OCI-LY3 (cell line): ENCODE results near the gene CLCF1.
A peak's percentile ranks its signal among the peaks of the same experiment; 100 is the strongest.

ENCODE experiments used
- H2AFZ ChIP-seq: fragments of 200-600, 300-600 bp; shearing (Covaris generic); 2 replicates; pipeline ENCODE4 v1.6.0; 2014; ENCODE audit warnings: antibody characterized with exemption, low read depth, low read length
- H3K27ac ChIP-seq: fragments of 200-600, 300-600 bp; sonication (generic); 2 replicates; pipeline ENCODE4 v1.5.1; 2014; ENCODE audit warnings: mild to moderate bottlenecking, low read length, moderate library complexity, mixed read lengths
- H3K27me3 ChIP-seq: fragments of 200-600, 300-600 bp; sonication (generic); 2 replicates; pipeline ENCODE4 v1.6.1; 2014; ENCODE audit warnings: low read depth, low read length, mixed read lengths
- H3K36me3 ChIP-seq: fragments of 200-600, 300-600 bp; sonication (generic); replicated peaks from 2 replicates; pipeline ENCODE3; 2014; ENCODE audit warnings: low read depth, low read length, mixed read lengths
- H3K4me1 ChIP-seq: fragments of 300-600, 200-600 bp; sonication (generic); 2 replicates; pipeline ENCODE4 v1.6.1; 2014; ENCODE audit warnings: low read length, mixed read lengths
- H3K4me2 ChIP-seq: fragments of 200-600, 300-600 bp; sonication (generic); 2 replicates; pipeline ENCODE4 v1.6.1; 2014; ENCODE audit warnings: low read length, mixed read lengths
- H3K4me3 ChIP-seq: fragments of 300-600, 200-600 bp; sonication (generic); 2 replicates; pipeline ENCODE4 v1.5.1; 2014; ENCODE audit warnings: antibody characterized with exemption, mild to moderate bottlenecking, low read length, moderate library complexity
- H3K79me2 ChIP-seq: fragments of 300-600, 200-600 bp; shearing (Covaris generic); 2 replicates; pipeline ENCODE4 v1.6.1; 2014; ENCODE audit warnings: mild to moderate bottlenecking, low read length, mixed read lengths
- H3K9ac ChIP-seq: fragments of 300-600, 200-600 bp; shearing (Covaris generic); 2 replicates; pipeline ENCODE4 v1.6.0; 2014; ENCODE audit warnings: mild to moderate bottlenecking, low read length, moderate library complexity
- H3K9me3 ChIP-seq: fragments of 200-600, 300-600 bp; shearing (Covaris generic); 2 replicates; pipeline ENCODE4 v1.6.1; 2014; ENCODE audit warnings: low read length, mixed read lengths; ENCODE audit not compliant: insufficient read depth
- H4K20me1 ChIP-seq: fragments of 200-600, 300-600 bp; sonication (generic); 2 replicates; pipeline ENCODE4 v1.6.1; 2016; ENCODE audit warnings: low read length, mixed read lengths; ENCODE audit not compliant: insufficient read depth
- CTCF ChIP-seq: fragments of 200-600, 300-600 bp; sonication (generic); IDR thresholded peaks from 2 replicates; pipeline ENCODE4 v1.5.1; 2014; ENCODE audit warnings: antibody characterized with exemption, low read length, low read depth
- EZH2phosphoT487 ChIP-seq: fragments of 200-600 bp; shearing (Covaris generic); IDR thresholded peaks from 2 replicates; pipeline ENCODE4 v1.6.1; 2018; ENCODE audit warnings: antibody characterized with exemption, mixed run types, low read depth

Gene CLCF1

GRCh38 chr11:67351275-67352005 is 22.0 kb downstream of the CLCF1 start:
- peaks cover 81% of the 10 kb centered on the region for H3K4me1 ChIP-seq
- H3K4me2 ChIP-seq: peak overlapping the region; percentile 97
- H3K36me3 ChIP-seq: peaks cover 13% of the 10 kb centered on the region
- H3K27me3 ChIP-seq: no peaks in the 10 kb centered on the region
- H3K9ac ChIP-seq: peak overlapping the region; percentile 99
- peak overlapping the region; percentile 83 for H3K4me3 ChIP-seq
- no peaks in the 10 kb centered on the region for H3K9me3 ChIP-seq
- no peaks in the 10 kb centered on the region for H4K20me1 ChIP-seq
- TF ChIP-seq EZH2phosphoT487 (no peak), CTCF (peak; percentile 88)
- no peak overlapping the region for H2AFZ ChIP-seq
- H3K79me2 ChIP-seq: peaks cover 28% of the 10 kb centered on the region
- H3K27ac ChIP-seq: peak overlapping the region; percentile 98

GRCh38 chr11:67349928-67350465 is 23.4 kb downstream of the CLCF1 start:
- no peak overlapping the region for H3K4me3 ChIP-seq
- TF ChIP-seq EZH2phosphoT487: no peak
- TF ChIP-seq CTCF: no peak
- H3K4me1 ChIP-seq: peaks cover 81% of the 10 kb centered on the region
- no peaks in the 10 kb centered on the region for H3K9me3 ChIP-seq
- H3K27me3 ChIP-seq: no peaks in the 10 kb centered on the region
- H3K27ac ChIP-seq: peak overlapping the region; percentile 76
- no peak overlapping the region; the same call in 1 of the 2 replicates for H3K9ac ChIP-seq
- H3K4me2 ChIP-seq: peak overlapping the region; percentile 67
- H4K20me1 ChIP-seq: no peaks in the 10 kb centered on the region
- peaks cover 13% of the 10 kb centered on the region for H3K36me3 ChIP-seq
- peaks cover 15% of the 10 kb centered on the region for H3K79me2 ChIP-seq
- no peak overlapping the region for H2AFZ ChIP-seq

- Histone ChIP-seq H3K79me2 (peaks cover 15% of the 10 kb centered on the region), H3K9me3 (no peaks in the 10 kb centered on the region), H3K27ac (peak overlapping the region; percentile 76), H4K20me1 (no peaks in the 10 kb centered on the region), H3K36me3 (peaks cover 13% of the 10 kb centered on the region), H2AFZ (no peak overlapping the region), H3K9ac (peak overlapping the region; percentile 0; the same call in 1 of the 2 replicates), H3K4me3 (no peak overlapping the region), H3K27me3 (no peaks in the 10 kb centered on the region), H3K4me2 (peak overlapping the region; percentile 67), H3K4me1 (peaks cover 80% of the 10 kb centered on the region)
- TF ChIP-seq EZH2phosphoT487 (no peak), CTCF (no peak)
Observed at GRCh38 chr11:67349457-67349856, 23.9 kb downstream of the CLCF1 start.

- Histone ChIP-seq H3K4me2 (peak overlapping the region; percentile 67), H3K4me1 (peaks cover 80% of the 10 kb centered on the region), H3K9me3 (no peaks in the 10 kb centered on the region), H3K27me3 (no peaks in the 10 kb centered on the region), H3K9ac (peak overlapping the region; percentile 39; the same call in 1 of the 2 replicates), H4K20me1 (no peaks in the 10 kb centered on the region), H3K36me3 (peaks cover 13% of the 10 kb centered on the region), H3K27ac (peak overlapping the region; percentile 76), H3K4me3 (no peak overlapping the region), H2AFZ (no peak overlapping the region), H3K79me2 (peaks cover 15% of the 10 kb centered on the region)
- TF ChIP-seq CTCF (no peak), EZH2phosphoT487 (no peak)
Observed at GRCh38 chr11:67349036-67349435, 24.4 kb downstream of the CLCF1 start.
